Raji (cell line): ENCODE measurements around the gene CDK11A.

ENCODE experiments used
- POLR2A ChIP-seq: IDR thresholded peaks from 2 replicates; pipeline ENCODE4 v1.6.1; 2011; ENCODE audit warnings: low read depth, low read length, control low read depth; ENCODE audit not compliant: insufficient read depth

Gene CDK11A

GRCh38 chr1:1758059-1758621 is 34.0 kb upstream of the CDK11A start:
- no peak for TF ChIP-seq POLR2A

GRCh38 chr1:1757422-1758058 is 33.4 kb upstream of the CDK11A start:
- no peak for TF ChIP-seq POLR2A

GRCh38 chr1:1756661-1757421 is 32.7 kb upstream of the CDK11A start:
- no peak for TF ChIP-seq POLR2A

GRCh38 chr1:1755852-1756251 is 31.7 kb upstream of the CDK11A start:
- TF ChIP-seq POLR2A = no peak

GRCh38 chr1:1755426-1755825 is 31.3 kb upstream of the CDK11A start:
- no peak for TF ChIP-seq POLR2A

DNA sequence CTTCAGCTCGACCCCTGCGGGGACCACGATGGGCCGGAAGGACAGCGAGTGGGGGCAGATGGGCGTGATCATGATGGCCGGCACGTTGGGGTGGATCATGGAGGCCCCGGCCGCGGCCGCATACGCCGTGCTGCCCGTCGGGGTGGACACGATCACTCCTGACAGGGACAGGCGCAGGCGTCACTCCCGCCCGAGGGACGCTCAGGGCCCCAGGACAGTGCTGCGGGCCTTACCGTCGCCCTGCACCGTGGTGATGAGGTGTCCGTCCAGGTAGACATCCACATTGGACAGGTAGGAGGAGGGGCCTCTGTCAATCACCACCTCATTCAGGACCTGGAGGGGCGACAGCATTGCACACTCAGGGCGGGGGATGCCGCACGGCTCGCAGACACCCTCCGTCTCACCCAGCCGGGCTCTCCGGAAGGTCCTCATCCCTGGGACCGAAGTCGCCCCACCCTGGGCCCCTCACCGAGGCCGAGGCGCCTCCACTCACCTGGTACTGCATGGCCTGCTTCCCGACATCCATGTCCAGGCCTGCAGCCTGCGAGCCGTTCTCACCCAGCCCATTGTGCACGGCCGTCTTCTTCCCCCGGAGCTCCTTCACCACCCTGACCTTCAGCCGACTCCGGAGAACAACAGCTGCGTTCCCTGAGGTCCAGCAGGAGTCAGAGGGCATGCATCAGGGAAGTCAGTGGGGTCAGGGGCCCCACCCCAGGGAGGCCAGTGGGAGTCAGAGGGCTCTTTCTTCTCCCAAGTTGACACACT is 30.1 kb upstream of the CDK11A start:
- TF ChIP-seq POLR2A = no peak

DNA sequence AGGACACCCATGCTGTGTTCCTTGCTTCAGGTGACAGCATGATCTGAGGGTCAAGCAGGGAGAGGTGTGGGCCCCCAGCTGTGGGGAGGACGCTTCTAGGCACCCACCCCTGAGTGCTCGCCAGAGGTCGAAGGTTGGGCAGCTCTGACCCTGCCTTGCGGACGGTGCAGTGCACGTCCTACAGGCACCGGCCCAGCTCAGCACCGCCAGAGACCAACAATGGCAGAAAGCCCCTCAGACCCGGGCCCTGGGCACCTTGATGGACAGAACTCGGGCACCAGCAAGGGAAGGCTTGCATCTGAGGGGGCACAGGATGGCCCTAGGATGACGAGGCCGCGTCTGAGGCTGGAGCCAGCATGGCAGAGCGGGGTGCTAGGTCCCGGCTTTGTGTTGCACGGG is 29.4 kb upstream of the CDK11A start:
- TF ChIP-seq POLR2A = no peak

- TF ChIP-seq POLR2A = no peak
Observed at GRCh38 chr1:1752636-1753606, 28.8 kb upstream of the CDK11A start.

GRCh38 chr1:1752190-1752589 is 28.0 kb upstream of the CDK11A start:
- TF ChIP-seq POLR2A = no peak

GRCh38 chr1:1748686-1749321 is 24.6 kb upstream of the CDK11A start:
- TF ChIP-seq POLR2A = no peak

GRCh38 chr1:1732381-1732780 is 8.2 kb upstream of the CDK11A start:
- TF ChIP-seq POLR2A = no peak

GRCh38 chr1:1730870-1731269 is 6.7 kb upstream of the CDK11A start:
- TF ChIP-seq POLR2A = no peak

GRCh38 chr1:1721201-1721600 is 3.0 kb downstream of the CDK11A start:
- TF ChIP-seq POLR2A = no peak

GRCh38 chr1:1703796-1704195 is 20.4 kb downstream of the CDK11A start:
- no peak for TF ChIP-seq POLR2A
